WTC11 (cell line): ENCODE results near the gene TMEM161B. TPM values are rescaled to one million over a fixed set of nuclear protein-coding genes. Genes with fewer than 3 reads are reported as not detected.
A peak's percentile ranks its signal among the peaks of the same experiment; 100 is the strongest.

Experiments
- ATAC-seq: fragments of 200-7000 bp; cut with Tn5 transposase; 2 replicates; pipeline ENCODE4 v1.10.0; 2021; ENCODE audit warnings: mild to moderate bottlenecking, moderate library complexity
- CTCF ChIA-PET: fragments of 300-600 bp; sonication (Branson Sonifier 250); formaldehyde crosslinking; loops from one replicate; lab custom pipeline; 2021; ENCODE audit warnings: antibody characterized with exemption; lab: Charles Lee
- POLR2A ChIA-PET: fragments of 350-600 bp; sonication (Branson Sonifier 250); formaldehyde crosslinking; loops from one replicate; lab custom pipeline; 2021; ENCODE audit warnings: antibody characterized with exemption; lab: Charles Lee
- DNase-seq: peaks from one replicate; pipeline ENCODE4 v3.0.0; 2021; ENCODE audit warnings: low spot score
- H3K27ac Mint-ChIP-seq: 2 replicates; pipeline ENCODE4 v1.8.0; 2021; ENCODE audit warnings: mixed read lengths
- H3K27me3 Mint-ChIP-seq: 2 replicates; pipeline ENCODE4 v1.8.0; 2021; ENCODE audit warnings: low read depth, mild to moderate bottlenecking, moderate library complexity, mixed read lengths
- H3K36me3 Mint-ChIP-seq: 2 replicates; pipeline ENCODE4 v1.8.0; 2021; ENCODE audit warnings: mixed read lengths
- H3K4me1 Mint-ChIP-seq: 2 replicates; pipeline ENCODE4 v1.8.0; 2022; ENCODE audit warnings: mixed read lengths
- H3K4me3 Mint-ChIP-seq: 2 replicates; pipeline ENCODE4 v1.8.0; 2021; ENCODE audit warnings: mild to moderate bottlenecking, moderate library complexity, mixed read lengths
- H3K9me3 Mint-ChIP-seq: 2 replicates; pipeline ENCODE4 v1.8.0; 2021; ENCODE audit warnings: mixed read lengths
- ARID4B ChIP-seq: sonication (generic); formaldehyde crosslinking; IDR thresholded peaks from 2 replicates; pipeline ENCODE4 v1.8.0; 2023; ENCODE audit warnings: missing genetic modification reagents, mild to moderate bottlenecking, borderline replicate concordance
- ESRRA ChIP-seq: sonication (generic); formaldehyde crosslinking; IDR thresholded peaks from 2 replicates; pipeline ENCODE4 v1.8.1; 2022; ENCODE audit warnings: mild to moderate bottlenecking, missing genetic modification reagents, borderline replicate concordance
- GTF2I ChIP-seq: fragments of 250-450 bp; sonication (Bioruptor Pico); conservative IDR thresholded peaks from 2 replicates; pipeline ENCODE4 v1.4.0; 2021; ENCODE audit warnings: mild to moderate bottlenecking
- HMGA2 ChIP-seq: fragments of 250-450 bp; sonication (Bioruptor Pico); IDR thresholded peaks from 2 replicates; pipeline ENCODE4 v1.4.0; 2021; ENCODE audit warnings: mild to moderate bottlenecking, moderate library complexity
- MLX ChIP-seq: sonication (generic); formaldehyde crosslinking; IDR thresholded peaks from 2 replicates; pipeline ENCODE4 v1.8.1; 2023; ENCODE audit warnings: mild to moderate bottlenecking, missing genetic modification reagents, moderate library complexity
- NFE2L1 ChIP-seq: sonication (generic); formaldehyde crosslinking; IDR thresholded peaks from 2 replicates; pipeline ENCODE4 v1.8.1; 2023; ENCODE audit warnings: missing genetic modification reagents
- NR1H2 ChIP-seq: sonication (generic); formaldehyde crosslinking; IDR thresholded peaks from 2 replicates; pipeline ENCODE4 v1.9.0; 2021; ENCODE audit warnings: mild to moderate bottlenecking, moderate library complexity, missing genetic modification reagents
- PREB ChIP-seq: sonication (generic); formaldehyde crosslinking; IDR thresholded peaks from 2 replicates; pipeline ENCODE4 v1.8.1; 2022; ENCODE audit warnings: mild to moderate bottlenecking, missing genetic modification reagents, moderate library complexity, borderline replicate concordance
- PRRX2 ChIP-seq: fragments of 250-450 bp; sonication (Bioruptor Pico); IDR thresholded peaks from 2 replicates; pipeline ENCODE4 v1.8.0; 2021; ENCODE audit warnings: mild to moderate bottlenecking
- TP53 ChIP-seq: sonication (generic); formaldehyde crosslinking; IDR thresholded peaks from 2 replicates; pipeline ENCODE4 v1.8.1; 2023; ENCODE audit warnings: mild to moderate bottlenecking, missing genetic modification reagents
- ZBTB21 ChIP-seq: sonication (generic); formaldehyde crosslinking; IDR thresholded peaks from 2 replicates; pipeline ENCODE4 v1.8.1; 2023; ENCODE audit warnings: mild to moderate bottlenecking, missing genetic modification reagents, borderline replicate concordance
- ZNF396 ChIP-seq: fragments of 250-450 bp; sonication (Bioruptor Pico); IDR thresholded peaks from 2 replicates; pipeline ENCODE4 v1.8.0; 2021; ENCODE audit warnings: mild to moderate bottlenecking, moderate library complexity, borderline replicate concordance
- total RNA-seq: library from RNA; stranded (reverse); gene quantifications from 3 replicates; pipeline ENCODE4 v1.2.3, GENCODE V29; 2021
- TF ChIP-seq, protein P1 (sequence below): sonication (generic); formaldehyde crosslinking; IDR thresholded peaks from 2 replicates; pipeline ENCODE4 v1.8.1; 2023; ENCODE audit warnings: mild to moderate bottlenecking, moderate library complexity, missing genetic modification reagents

TMEM161B gene
- total RNA-seq, 1 experiment from 2014 or later, result 17.0 TPM

- no peak for ATAC-seq
- TF ChIP-seq HMGA2 (CRISPR knock-in tag) (no peak), NFE2L1 (CRISPR knock-in tag) (no peak), PRRX2 (no peak), GTF2I (CRISPR knock-in tag) (no peak), TP53 (CRISPR knock-in tag) (no peak), ESRRA (no peak), ZBTB21 (no peak), NR1H2 (CRISPR knock-in tag) (no peak)
- TF ChIP-seq, protein P1, sequence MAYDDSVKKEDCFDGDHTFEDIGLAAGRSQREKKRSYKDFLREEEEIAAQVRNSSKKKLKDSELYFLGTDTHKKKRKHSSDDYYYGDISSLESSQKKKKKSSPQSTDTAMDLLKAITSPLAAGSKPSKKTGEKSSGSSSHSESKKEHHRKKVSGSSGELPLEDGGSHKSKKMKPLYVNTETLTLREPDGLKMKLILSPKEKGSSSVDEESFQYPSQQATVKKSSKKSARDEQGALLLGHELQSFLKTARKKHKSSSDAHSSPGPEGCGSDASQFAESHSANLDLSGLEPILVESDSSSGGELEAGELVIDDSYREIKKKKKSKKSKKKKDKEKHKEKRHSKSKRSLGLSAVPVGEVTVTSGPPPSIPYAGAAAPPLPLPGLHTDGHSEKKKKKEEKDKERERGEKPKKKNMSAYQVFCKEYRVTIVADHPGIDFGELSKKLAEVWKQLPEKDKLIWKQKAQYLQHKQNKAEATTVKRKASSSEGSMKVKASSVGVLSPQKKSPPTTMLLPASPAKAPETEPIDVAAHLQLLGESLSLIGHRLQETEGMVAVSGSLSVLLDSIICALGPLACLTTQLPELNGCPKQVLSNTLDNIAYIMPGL (CRISPR knock-in tag), result no peak
- ChIA-PET POLR2A (no interaction called here), CTCF (no interaction called here)
- Mint-ChIP-seq H3K27me3 (no peaks in the 10 kb centered on the region), H3K36me3 (peaks cover 3% of the 10 kb centered on the region; the same call in 1 of the 2 replicates), H3K4me3 (no peak overlapping the region), H3K9me3 (no peaks in the 10 kb centered on the region), H3K4me1 (peaks cover 77% of the 10 kb centered on the region), H3K27ac (peak overlapping the region; percentile 71)
- DNase-seq, result no peak
Measured at GRCh38 chr5:88250010-88250409, 18.6 kb downstream of the TMEM161B start.

DNA sequence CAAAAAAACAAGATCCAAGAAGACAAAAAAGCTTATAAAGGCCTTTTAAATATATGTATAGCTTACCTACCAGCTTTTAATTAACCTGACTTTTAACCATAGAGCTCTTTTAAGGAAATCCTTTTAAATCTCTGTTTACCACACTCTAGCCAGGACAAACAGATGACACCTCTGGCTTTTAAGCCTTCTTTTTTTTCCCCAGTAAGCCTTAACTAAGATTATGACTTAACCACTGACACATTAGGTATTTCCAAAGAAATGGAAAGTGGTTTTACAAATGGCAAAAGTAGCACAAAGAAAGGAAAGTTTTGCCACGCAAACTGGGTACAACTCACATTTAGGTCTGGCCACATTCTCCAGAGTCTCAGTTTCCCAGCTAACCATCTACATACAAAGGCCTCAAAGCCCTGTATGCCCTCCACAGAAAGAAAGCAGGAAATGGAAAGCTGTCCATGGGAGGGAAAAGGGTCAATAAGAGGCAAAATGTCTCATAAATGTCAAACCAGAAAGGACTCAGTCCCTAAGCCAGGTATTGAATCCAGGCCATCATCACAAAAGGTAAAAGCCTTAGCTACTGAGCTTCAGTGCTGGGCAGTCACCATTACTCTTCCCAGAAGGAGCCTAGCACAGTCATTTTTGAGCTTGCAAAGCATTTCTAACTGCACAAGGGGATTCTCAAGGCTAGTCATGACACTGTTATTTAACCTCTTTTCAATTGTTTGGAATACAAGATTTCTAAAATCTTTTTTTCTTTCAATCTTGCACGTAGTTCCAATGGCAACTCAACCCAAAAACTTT, 19.7 kb downstream of the TMEM161B start:
- ChIA-PET POLR2A (no interaction called here), CTCF (no interaction called here)
- Mint-ChIP-seq H3K27me3 (no peaks in the 10 kb centered on the region), H3K36me3 (no peaks in the 10 kb centered on the region), H3K4me1 (peaks cover 82% of the 10 kb centered on the region), H3K4me3 (no peak overlapping the region), H3K9me3 (no peaks in the 10 kb centered on the region), H3K27ac (peak overlapping the region; percentile 91)
- DNase-seq (no peak), ATAC-seq (0 out of 2 replicates have a peak, but pooled peaks have one; percentile 29)
- TF ChIP-seq MLX (CRISPR knock-in tag), result no peak
- TF ChIP-seq, protein P1 (CRISPR knock-in tag), result no peak
- TF ChIP-seq ZNF396 (CRISPR knock-in tag), result no peak
- no peak for TF ChIP-seq ARID4B
- no peak for TF ChIP-seq PREB
